ENCODE measurements around the gene GTF2IRD2. TPM values are rescaled to one million over a fixed set of nuclear protein-coding genes. Genes with fewer than 3 reads are reported as not detected.
"Not testable (repeated sequence)": the region's sequence is repeated elsewhere in the genome, so short reads cannot be mapped to it uniquely, and the experiment has no call there.

The GTF2IRD2 gene
- 10 to 100 TPM; 14.4 to 31.6 (median 27.9) TPM for total RNA-seq
- long read RNA-seq, donor 1, partial matches to known transcripts = 0 of 5 reads
- long read RNA-seq, donor 1, other reads (novel, unspliced or antisense) = 3 of 5 reads
- long read RNA-seq, donor 2, partial matches to known transcripts = 0 of 3 reads
- long read RNA-seq, donor 2, other reads (novel, unspliced or antisense) = 2 of 3 reads

GRCh38 chr7:74850833-74851721, at the start of gene GTF2IRD2:
GTF2IRD2 (minus strand) TSS chr7:74851605; CDS start chr7:74836378, 15,227 bp downstream.
- DNase-seq (peak in 1 of 3 donors; percentile 62), ATAC-seq (peak; percentile 92)
- H3K4me3 ChIP-seq; intact Hi-C loops (cut with DNase I, micrococcal nuclease); H3K36me3 ChIP-seq (ENCODE audit: low read depth); H3K9me3 ChIP-seq; H3K4me1 ChIP-seq (ENCODE audit: low read depth): not testable (repeated sequence)

GRCh38 chr7:74890158-74891123, 39.0 kb upstream of the GTF2IRD2 start:
- ATAC-seq = peak; percentile 90
- DNase-seq = peak; percentile 88 to 92 (median 91)
- H3K9me3 ChIP-seq; H3K36me3 ChIP-seq (ENCODE audit: low read depth); H3K4me1 ChIP-seq (ENCODE audit: low read depth); intact Hi-C loops (cut with DNase I, micrococcal nuclease): not testable (repeated sequence)
- H3K4me3 ChIP-seq = peak overlapping the region; percentile 38

- intact Hi-C loops (cut with DNase I, micrococcal nuclease); H3K4me3 ChIP-seq; DNase-seq; H3K36me3 ChIP-seq (ENCODE audit: low read depth); H3K9me3 ChIP-seq; ATAC-seq; H3K4me1 ChIP-seq (ENCODE audit: low read depth): not testable (repeated sequence)
Observed at GRCh38 chr7:74889518-74890129, 38.2 kb upstream of the GTF2IRD2 start.

GRCh38 chr7:74885295-74885694, 33.9 kb upstream of the GTF2IRD2 start:
- H3K4me3 ChIP-seq; H3K36me3 ChIP-seq (ENCODE audit: low read depth); H3K4me1 ChIP-seq (ENCODE audit: low read depth); H3K9me3 ChIP-seq; intact Hi-C loops (cut with DNase I, micrococcal nuclease); DNase-seq: not testable (repeated sequence)
- peak; percentile 72 for ATAC-seq

- intact Hi-C loops (cut with DNase I, micrococcal nuclease); DNase-seq; H3K4me3 ChIP-seq; H3K9me3 ChIP-seq; H3K4me1 ChIP-seq (ENCODE audit: low read depth); H3K36me3 ChIP-seq (ENCODE audit: low read depth): not testable (repeated sequence)
- peak; percentile 42 for ATAC-seq
Observed at GRCh38 chr7:74882110-74882509, 30.7 kb upstream of the GTF2IRD2 start.

- H3K4me1 ChIP-seq (ENCODE audit: low read depth); H3K4me3 ChIP-seq; H3K36me3 ChIP-seq (ENCODE audit: low read depth); H3K9me3 ChIP-seq; intact Hi-C loops (cut with DNase I, micrococcal nuclease): not testable (repeated sequence)
- DNase-seq (peak; percentile 31 to 69 (median 60)), ATAC-seq (peak; percentile 92)
Observed at GRCh38 chr7:74874748-74875512, 23.5 kb upstream of the GTF2IRD2 start.

GRCh38 chr7:74874104-74874747, 22.8 kb upstream of the GTF2IRD2 start:
- intact Hi-C loops (cut with DNase I, micrococcal nuclease); DNase-seq; H3K36me3 ChIP-seq (ENCODE audit: low read depth); H3K4me1 ChIP-seq (ENCODE audit: low read depth); H3K4me3 ChIP-seq; H3K9me3 ChIP-seq: not testable (repeated sequence)
- peak; percentile 75 for ATAC-seq

GRCh38 chr7:74872542-74872941, 21.1 kb upstream of the GTF2IRD2 start:
- H3K36me3 ChIP-seq (ENCODE audit: low read depth); intact Hi-C loops (cut with DNase I, micrococcal nuclease); H3K9me3 ChIP-seq; H3K4me3 ChIP-seq; DNase-seq; H3K4me1 ChIP-seq (ENCODE audit: low read depth); ATAC-seq: not testable (repeated sequence)

GRCh38 chr7:74865777-74866176, 14.4 kb upstream of the GTF2IRD2 start:
- H3K36me3 ChIP-seq (ENCODE audit: low read depth); H3K4me1 ChIP-seq (ENCODE audit: low read depth); H3K4me3 ChIP-seq; H3K9me3 ChIP-seq; intact Hi-C loops (cut with DNase I, micrococcal nuclease); DNase-seq; ATAC-seq: not testable (repeated sequence)

GRCh38 chr7:74849853-74850252, 1.6 kb downstream of the GTF2IRD2 start:
- H3K4me3 ChIP-seq; intact Hi-C loops (cut with DNase I, micrococcal nuclease); DNase-seq; H3K36me3 ChIP-seq (ENCODE audit: low read depth); H3K9me3 ChIP-seq; H3K4me1 ChIP-seq (ENCODE audit: low read depth): not testable (repeated sequence)
- ATAC-seq = peak; percentile 8

GRCh38 chr7:74830411-74830810, 21.0 kb downstream of the GTF2IRD2 start:
- intact Hi-C loops (cut with DNase I, micrococcal nuclease); ATAC-seq; DNase-seq; H3K36me3 ChIP-seq (ENCODE audit: low read depth); H3K4me1 ChIP-seq (ENCODE audit: low read depth); H3K4me3 ChIP-seq; H3K9me3 ChIP-seq: not testable (repeated sequence)

GRCh38 chr7:74829959-74830358, 21.4 kb downstream of the GTF2IRD2 start:
- ATAC-seq; intact Hi-C loops (cut with DNase I, micrococcal nuclease); H3K9me3 ChIP-seq: not testable (repeated sequence)

More at GRCh38 chr7:74829959-74830358, 21.4 kb downstream of the GTF2IRD2 start:
- DNase-seq; H3K4me3 ChIP-seq; H3K36me3 ChIP-seq (ENCODE audit: low read depth); H3K4me1 ChIP-seq (ENCODE audit: low read depth): not testable (repeated sequence)

Measured in mucosa of descending colon (tissue), 3 donors.